NCI-H187 treated with DMSO at 0.1 percent for 48 hours (cell line): Measurements from ENCODE around the gene LRRC3B.

ENCODE experiments used
- DNase-seq: peaks from one replicate; lab custom pipeline; 2025; lab: John Stamatoyannopoulos, UW

LRRC3B gene

DNA sequence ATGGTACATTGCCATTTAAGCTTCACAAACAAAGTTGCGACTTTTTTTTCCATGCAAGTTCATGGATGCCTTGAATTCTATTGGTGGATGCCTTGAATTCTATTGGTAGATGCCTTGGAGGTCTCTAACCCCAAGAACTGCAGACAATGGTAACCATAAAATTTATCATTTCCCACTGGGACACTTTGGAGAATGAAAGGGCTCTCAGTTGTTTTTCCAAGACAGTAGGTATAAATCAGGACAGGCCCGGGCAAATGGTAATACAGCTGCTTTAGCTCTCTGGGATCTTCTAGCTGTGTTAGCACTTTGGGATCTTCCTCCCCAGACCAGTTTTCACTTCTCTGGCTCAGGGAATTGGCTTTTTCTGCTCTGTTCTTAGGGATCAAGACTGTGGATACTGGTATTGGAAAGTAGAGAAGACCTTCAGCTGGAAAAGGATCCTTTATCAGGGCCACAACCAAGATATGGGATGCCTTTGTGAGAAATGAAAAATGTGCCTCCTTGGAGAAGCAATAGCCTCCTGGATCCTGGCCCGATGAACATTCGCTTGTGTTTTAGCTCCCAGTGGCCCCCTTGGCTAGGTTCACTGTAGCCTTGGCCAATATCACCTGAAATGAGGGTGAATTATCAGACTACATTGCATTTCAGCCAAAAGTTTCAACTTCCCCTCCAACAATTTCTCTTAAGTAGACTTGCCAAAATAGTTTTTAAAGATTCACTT is 8.3 kb downstream of the LRRC3B start:
- no peak for DNase-seq

DNA sequence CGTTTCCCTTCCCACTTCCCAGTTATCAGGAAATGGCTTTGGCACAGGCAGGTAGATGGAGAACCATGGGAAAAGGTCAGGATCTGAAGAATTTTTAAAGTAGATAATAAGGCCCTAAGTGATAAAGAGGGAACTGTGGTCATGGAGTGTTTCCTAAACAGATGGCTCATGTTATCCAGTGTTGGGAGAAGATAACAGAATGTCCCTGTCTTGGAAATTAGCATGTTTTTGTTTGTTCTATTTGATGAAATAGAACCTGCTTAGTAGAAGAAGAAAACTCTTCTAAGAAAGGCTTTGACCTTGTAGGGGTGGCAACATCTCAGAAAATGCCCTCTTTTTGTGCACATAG is 8.8 kb downstream of the LRRC3B start:
- no peak for DNase-seq

DNA sequence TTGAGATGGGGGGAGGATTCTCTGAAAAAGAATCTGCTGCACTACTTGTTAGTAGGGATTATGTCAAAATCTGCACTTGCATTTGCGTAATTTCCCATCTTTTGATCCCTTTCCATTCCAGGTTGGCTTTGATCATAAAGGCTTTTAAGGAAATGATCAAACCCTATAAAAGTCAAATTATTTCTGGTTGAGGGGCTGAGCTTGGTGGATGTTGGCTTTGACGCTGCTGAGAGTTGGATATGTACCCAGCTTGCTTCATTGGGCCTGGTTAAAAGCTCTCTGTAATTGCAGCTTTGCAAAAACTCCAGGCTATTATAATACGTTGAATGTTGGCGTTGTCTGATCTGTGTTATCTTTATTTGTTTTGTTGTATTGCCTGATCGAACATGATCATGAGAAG is 12.0 kb downstream of the LRRC3B start:
- no peak for DNase-seq

DNA sequence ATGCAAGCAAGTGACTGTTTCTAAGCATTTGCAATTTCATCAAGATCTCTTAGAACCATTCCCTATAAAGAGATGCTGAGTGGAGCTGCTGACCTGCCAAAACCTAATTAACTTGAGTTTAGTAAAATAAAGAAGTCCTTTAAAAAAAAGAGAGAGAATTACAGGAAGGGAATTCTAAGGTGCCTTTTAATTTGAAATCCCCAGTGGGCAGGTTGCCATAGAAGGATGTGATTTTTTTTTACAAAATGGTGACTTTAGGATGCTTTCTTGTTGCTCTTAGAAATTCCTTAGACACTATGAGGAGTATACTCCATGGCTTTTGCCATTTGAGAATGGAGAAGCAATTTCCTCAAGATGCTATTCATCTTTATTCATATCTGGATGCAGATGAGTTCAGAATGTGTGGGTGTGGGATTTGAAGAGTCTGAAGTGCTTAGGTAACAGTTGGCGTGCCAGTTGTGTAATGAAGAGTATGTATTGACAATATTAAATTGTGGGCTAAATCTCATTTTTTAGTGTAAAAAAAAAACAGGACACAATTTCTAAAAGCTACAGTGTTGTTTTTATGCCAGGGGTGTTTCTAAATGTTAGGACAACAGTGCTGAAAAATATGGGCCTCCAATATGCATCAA is 13.6 kb downstream of the LRRC3B start:
- DNase-seq, result no peak

DNA sequence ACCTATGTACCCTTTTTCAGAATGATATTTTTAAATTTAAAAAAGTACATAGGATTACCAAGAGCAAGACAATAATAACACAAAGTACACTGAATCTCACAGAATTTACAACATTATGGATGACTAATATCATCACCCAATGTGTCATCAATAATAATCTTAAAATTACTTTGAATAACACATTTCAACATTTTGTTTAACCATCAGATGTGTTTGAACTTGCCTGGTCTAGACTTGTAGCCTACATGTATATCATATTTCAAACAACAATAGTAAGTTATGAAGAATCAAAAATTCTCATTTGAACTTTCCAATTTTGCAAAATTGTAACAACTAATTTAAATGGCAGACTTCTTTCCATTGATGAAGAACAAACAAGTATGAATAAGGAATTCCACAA is 15.1 kb downstream of the LRRC3B start:
- no peak for DNase-seq

DNA sequence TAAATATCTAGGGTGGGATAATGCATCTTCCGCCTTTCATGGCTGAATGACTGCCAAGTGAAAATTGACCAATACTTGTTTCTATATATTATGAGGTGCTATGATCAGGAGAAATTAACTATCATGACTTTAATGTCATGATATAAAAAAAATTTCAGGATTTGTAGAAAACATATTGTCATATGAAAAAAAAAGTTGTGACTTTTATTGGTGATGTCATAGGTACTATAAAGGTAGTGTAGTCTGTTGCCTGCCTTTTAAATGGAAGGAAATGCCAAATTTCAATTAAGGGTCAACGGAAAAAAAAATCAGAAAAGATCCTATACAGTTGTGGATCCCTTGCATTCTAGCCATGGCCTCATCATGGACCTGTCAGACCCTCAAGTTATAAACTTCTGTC is 15.5 kb downstream of the LRRC3B start:
- no peak for DNase-seq

DNA sequence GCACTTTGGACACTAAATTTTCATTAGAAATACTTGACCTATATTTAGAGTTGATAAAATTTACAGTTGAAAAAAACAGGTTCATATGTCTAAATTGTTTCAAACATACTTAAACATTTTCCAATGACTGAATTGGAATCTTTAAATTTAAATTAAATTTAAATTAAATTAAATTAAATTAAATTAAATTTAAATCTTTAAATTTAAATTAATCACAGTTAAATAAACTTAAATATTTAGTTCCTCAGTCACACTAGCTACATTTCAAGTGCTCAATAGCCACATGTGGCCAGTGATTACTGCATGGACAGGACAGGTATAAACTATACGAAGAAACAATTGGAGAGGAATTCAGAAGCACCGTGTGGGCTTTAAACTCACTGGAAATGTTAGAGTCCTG is 16.8 kb downstream of the LRRC3B start:
- DNase-seq, result no peak

DNA sequence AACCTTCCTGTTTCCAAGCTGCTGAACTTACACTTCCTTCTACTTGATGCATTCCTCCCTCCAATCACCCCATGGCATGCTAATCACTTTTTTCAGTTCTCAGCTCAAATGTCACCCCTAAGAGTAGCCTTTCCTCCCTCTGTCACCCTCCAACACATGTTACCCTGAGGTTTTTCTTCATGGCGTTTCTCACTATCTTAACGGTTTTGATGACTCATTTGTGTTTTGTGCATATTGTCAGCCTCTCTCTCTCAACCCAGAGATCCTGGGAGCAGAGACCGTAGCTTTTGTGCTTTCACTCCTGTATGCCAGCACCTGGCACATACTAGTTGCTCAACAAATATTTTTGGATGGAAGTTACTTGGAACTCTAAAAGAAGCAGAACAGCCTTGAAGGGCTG is 24.5 kb downstream of the LRRC3B start:
- no peak for DNase-seq

DNA sequence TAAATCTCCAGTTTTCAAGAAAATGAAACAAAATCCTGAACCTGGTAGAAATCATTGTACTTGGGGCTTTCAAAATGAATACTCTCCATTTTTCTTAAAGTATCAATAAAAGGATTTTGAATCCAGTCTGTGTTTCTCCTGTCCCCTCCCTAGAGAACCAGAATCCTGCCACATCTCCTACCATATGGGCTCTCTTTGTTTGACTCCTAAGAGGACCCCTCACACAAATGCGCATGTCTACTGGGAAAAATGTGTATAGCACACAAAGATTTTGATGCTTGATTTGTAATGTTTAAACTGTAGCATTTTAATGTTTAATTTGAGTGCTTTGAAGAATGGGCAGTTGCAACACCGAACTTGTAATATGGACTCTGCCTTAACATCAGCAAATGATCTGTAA is 25.9 kb downstream of the LRRC3B start:
- DNase-seq, result no peak

DNA sequence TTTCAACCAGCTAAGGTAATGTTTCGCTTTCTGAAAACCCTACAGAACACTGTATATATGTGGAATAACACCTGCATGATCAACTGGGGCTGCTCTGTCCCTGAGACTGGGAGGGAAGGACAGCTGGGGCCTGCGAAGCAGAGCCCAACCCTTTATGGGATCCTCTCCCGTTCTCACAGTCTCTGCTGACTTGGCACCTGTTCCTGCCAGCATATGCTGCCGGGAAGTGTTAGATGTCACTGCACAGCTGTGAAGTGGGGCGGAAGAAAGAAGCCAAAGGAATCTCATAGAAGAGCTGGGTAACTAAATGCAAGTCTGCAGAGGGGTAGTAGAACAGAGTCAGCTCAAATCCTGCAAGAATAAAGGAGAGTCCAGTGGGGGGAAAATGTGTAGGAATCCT is 29.6 kb downstream of the LRRC3B start:
- no peak for DNase-seq

DNA sequence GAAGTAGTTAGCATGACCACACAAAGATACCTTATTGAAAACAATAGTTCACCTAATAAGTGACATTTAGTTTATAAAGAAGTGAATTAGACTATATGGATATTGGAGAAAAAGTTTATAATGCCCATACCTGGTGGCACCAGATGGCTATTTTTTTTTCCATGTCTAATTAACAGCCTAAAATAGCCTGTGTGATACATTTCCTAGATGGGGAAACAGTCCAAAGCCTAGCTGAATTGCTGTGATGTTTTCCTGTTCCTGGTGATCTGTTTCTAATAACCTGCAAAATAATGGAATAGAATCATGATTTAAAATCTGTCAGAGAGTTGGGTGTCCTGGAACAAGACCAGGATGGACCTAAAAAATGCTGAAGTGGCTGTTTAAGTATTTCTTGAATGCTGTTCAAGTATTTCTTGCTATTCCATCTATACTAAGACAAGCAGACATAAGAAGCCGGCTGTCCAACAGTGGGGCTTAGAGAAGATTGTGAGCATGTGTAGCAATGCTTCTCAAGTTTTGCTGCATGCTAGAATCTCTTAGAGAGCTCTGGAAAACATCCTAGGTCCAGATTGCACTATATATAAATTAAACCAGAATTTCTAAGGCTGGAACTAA is 31.3 kb downstream of the LRRC3B start:
- no peak for DNase-seq

DNA sequence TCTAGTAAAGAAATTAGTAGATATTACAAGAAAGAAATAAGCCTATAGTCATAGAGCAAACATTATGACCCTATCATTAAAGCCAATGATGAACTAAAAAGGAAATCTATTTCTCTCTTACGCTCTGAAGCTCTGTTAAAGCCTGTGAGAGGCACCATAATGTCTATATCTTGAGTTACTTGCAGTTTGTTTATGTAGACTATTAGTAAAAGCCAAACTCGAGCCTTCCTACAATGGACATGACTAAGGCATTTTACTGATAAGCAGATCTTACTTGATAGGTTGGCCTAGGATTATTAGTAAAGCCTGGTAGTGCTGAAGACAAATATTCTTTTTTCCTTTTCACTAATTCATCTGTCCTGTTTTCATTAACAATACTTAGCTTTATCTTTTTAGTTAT is 32.7 kb downstream of the LRRC3B start:
- no peak for DNase-seq

DNA sequence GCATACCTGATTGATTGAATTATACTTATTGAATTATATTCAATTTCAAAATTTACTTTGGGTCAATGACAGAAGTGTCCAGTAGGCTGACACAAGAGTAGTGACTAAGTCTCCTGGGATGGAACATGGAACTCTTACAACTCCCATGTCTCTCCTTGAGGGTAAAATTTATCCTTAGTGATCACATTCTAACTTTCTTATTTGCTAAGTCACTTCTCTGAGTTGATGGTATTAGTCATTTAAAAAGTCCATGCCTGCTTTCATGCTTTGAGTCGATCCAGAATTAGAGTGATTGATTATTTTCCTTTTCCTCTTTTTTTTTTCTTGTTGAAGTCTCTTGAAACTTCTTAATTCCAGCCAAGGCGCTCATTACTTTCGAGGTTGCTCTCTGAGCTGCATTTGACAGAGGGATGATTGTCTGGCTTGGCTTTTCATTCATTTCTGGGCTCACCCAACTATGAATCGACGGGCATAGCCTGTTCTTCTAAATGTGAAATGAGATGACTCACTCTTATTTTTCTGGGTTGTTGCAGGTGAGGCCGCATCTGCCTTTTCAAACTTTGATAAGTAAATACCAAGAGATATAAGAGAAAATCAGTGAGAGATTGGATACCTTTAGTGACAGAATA is 34.9 kb downstream of the LRRC3B start:
- DNase-seq, result no peak

DNA sequence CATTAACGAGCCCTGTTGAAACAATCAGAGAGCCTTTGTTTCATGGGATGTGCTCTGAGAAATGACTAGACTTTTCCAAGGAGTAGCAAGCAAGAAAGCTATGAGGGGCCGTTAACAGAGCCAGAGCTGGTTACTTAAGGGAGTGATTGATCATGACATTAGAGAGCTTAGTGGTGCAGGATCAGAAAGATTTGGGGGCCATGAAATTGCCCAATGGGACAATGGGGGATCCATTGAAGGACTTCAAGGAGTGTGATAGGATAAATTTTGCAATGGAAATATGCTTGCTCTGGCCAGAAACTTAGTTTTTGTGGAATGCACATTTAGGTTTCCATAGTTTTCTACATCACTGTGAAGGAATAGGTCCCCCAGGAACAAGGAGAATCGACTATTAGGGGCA is 45.6 kb downstream of the LRRC3B start:
- DNase-seq, result no peak

DNA sequence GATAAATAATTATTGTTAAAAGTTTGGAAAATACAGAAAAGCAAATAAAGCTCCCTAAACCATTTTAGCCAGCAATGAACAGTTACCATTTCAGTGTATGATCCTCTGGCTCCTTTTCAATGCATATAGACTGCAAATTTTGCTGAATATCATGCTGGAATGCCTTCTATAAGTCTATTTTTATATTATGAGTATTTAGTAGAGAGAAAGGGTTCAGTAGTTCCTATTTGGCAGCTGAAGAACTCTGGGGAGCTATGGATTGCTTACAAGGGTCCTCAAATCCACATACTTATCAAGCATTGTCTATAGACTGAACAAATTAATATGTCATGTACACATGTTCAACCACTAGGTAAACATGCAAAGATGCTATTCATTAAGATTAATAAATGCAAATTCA is 46.1 kb downstream of the LRRC3B start:
- DNase-seq, result no peak

DNA sequence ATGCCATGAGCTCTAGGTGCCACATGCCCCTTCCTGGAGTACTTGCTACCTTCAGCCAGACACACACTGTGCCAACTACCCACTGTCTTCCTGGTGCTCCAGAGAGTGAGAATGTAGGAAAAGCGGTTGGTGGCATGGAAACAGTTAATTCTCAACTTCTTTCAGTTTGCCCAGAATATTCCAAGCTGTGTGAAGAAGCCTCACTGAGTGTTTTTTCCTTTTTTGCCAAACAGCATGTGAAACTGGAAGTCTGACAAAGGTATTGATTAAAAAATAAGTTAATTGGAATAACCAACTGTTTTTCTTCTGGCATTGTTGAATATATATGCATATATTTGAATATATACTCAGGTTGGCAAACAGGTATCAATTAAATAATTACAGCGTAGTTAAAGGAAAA is 52.8 kb downstream of the LRRC3B start:
- no peak for DNase-seq

DNA sequence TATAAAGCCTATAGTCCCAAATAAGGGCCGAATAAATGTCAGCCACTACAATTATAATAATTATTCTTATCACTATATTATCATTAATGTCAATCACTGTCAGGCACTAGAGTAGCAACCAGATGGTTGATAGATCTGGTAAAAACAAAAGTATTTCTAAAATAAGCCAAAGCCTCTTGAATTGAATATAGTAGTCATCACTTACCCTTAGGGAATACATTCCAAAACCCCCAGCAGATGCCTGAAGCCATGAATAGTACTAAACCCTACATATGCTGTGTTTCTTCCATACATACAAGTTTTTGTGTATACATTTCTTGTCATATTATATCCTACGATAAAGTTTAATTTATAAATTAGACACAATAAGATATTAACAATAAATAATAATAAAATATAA is 59.1 kb downstream of the LRRC3B start:
- DNase-seq, result no peak

DNA sequence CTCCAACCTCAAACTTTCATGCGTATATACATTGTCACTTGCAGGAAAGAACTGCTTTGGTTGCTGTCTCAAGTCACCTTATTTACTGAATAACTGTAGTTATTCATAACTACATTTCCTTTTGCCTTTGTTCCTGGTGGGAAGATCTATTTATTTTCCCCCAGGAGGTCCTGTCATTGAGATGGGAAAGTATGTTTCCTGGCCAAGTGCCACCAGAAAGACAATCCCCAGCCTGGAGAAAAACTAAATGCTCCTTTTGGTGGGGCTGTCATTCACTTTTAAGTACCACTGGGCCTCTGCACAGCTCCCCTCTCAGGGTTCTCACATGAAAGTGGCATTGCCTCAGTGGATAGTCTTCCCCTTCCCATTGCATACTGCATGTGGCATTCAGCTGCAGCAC is 59.8 kb downstream of the LRRC3B start:
- no peak for DNase-seq

DNA sequence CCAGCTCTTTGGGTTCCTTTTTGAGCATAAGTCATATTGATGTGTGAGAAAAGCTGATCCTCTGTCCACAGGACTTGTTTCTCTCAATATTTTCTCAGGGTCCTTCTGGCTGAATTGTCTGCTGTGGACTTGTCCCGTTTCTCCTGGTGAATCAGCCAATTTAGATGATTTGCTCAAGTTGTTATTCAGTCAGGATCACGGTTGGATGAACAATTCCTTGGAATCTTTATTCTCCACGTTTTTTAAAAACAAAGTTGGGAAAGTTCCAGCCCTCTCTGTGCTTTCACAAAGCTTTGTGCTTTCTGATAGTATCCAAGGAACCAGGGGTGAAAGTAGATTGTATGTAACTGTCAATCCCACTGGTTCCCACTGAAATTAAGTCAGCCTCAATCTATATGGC is 61.3 kb downstream of the LRRC3B start:
- DNase-seq, result no peak

DNA sequence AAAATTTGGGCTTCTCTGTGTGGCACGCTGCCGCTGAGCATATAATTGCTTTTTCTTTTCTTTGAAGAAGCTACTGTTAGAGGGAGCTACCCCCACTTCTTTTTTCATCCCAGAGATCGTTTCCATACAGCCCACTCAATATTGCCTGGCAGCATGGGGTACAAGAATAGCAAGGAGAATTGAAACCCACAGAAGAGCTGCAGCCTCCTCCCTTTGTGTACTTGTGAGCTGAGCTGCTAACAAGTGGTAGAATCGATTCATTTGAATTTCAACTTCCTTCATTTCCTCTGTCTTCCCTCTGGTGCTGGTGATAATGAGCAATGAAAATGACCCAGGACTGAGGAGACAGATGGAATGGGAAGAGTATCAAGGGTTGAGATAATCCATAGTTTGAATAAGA is 64.9 kb downstream of the LRRC3B start:
- DNase-seq, result no peak

DNA sequence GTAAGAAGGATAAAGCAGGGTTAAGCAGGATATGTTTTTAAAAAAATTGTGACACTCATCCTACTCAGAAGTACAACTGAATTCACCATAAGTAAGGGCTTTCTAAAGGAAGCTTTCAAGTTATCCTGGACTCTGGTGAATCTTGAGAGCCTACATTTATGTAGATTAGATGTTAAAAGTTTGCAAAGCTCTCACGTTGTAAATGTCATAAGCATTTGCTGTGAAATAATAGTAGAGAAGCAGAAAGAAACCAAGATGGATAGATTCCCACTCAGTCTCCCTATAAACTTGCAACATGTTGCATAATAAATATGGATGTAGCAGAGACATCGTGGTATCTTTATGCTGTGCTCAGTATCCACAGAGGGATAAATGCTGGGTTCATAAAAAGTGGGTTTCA is 77.0 kb downstream of the LRRC3B start:
- no peak for DNase-seq

DNA sequence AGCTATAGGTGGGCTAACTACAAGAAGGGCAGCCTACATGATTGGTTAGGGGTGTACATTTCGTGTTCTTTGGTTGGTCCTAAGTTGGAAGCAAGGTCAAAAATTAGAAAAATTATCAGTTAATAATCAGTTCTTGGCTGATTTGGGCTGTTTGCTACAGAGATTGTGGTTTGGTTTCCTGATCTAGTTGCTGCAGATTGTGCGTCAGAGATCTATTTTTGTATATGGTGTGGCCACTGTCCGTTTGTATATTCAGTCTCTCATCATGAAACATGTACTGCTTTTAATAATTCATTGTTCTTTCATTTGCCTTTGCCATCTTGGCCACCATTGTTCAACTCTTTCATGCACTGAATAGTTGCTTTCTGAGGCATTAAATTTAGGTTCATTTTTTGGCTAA is 80.9 kb downstream of the LRRC3B start:
- DNase-seq, result no peak

DNA sequence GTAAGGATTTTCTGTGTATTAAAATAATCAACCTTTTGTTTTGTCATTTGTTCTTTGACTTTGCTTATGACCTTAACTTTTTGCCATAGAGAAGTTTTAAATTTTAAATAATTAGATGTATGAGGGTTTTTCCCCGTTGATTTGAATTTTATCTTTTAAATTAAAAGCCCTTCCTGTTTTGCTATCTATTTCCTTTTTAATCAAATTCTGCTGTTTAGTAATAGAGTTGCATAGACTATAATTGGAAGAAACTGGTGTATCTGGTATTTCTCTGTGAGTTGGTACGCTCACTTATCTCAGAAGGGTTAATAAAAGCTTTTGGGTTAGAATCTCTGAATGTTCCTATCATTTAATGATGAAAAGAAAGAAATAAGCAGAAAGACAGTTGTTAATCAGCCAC is 82.2 kb downstream of the LRRC3B start:
- no peak for DNase-seq
